HG03103 (cell line): ENCODE results near the gene FAM131A.

Experiments
- ATAC-seq: cut with Tn5 transposase; IDR thresholded peaks from one replicate; pipeline ENCODE4 v1.9.1; 2021; ENCODE audit warnings: low read depth; ENCODE audit not compliant: unreplicated experiment

The FAM131A gene

GRCh38 chr3:184337399-184337714 is at the start of gene FAM131A:
TSS of gene FAM131A (plus strand) at chr3:184337600. CDS start at chr3:184337631, 31 bp downstream.
- no peak for ATAC-seq

- no peak for ATAC-seq
These were observed 47.9 kb upstream of the FAM131A start for GRCh38 chr3:184289426-184289938.

- no peak for ATAC-seq
These were observed 47.1 kb upstream of the FAM131A start for GRCh38 chr3:184290331-184290730.

- no peak for ATAC-seq
These were observed 46.2 kb upstream of the FAM131A start for GRCh38 chr3:184291044-184291737.

GRCh38 chr3:184291738-184292445 is 45.5 kb upstream of the FAM131A start:
- no peak for ATAC-seq

- ATAC-seq, result no peak
These were observed 41.6 kb upstream of the FAM131A start for GRCh38 chr3:184295771-184296170.

- ATAC-seq, result no peak
These were observed 40.8 kb upstream of the FAM131A start for GRCh38 chr3:184296616-184297015.

GRCh38 chr3:184298759-184299487 is 38.5 kb upstream of the FAM131A start, which contains the start of gene PSMD2:
TSS of gene PSMD2 (plus strand) at chr3:184299241. CDS start at chr3:184299267, 26 bp downstream.
- peak; percentile 81 for ATAC-seq

- ATAC-seq, result no peak
These were observed 37.7 kb upstream of the FAM131A start for GRCh38 chr3:184299488-184300377.

GRCh38 chr3:184300378-184300720 is 37.1 kb upstream of the FAM131A start:
- no peak for ATAC-seq

- no peak for ATAC-seq
These were observed 31.8 kb upstream of the FAM131A start for GRCh38 chr3:184305577-184305976.

- no peak for ATAC-seq
These were observed 30.9 kb upstream of the FAM131A start for GRCh38 chr3:184306341-184306972.

- no peak for ATAC-seq
These were observed 29.5 kb upstream of the FAM131A start for GRCh38 chr3:184307915-184308314.

- no peak for ATAC-seq
These were observed 28.7 kb upstream of the FAM131A start for GRCh38 chr3:184308744-184309143.

- no peak for ATAC-seq
These were observed 25.8 kb upstream of the FAM131A start for GRCh38 chr3:184311633-184312032.

- peak; percentile 79 for ATAC-seq
These were observed 23.1 kb upstream of the FAM131A start, which contains the start of gene EIF4G1 for GRCh38 chr3:184314363-184314699. TSS of gene EIF4G1 (plus strand) at chr3:184314606. CDS start at chr3:184315797, 1,191 bp downstream.

- ATAC-seq, result peak; percentile 41
These were observed 22.5 kb upstream of the FAM131A start for GRCh38 chr3:184314700-184315542.

GRCh38 chr3:184315543-184315867 is 21.9 kb upstream of the FAM131A start:
- no peak for ATAC-seq
